ENCODE results near the gene MACROD2.

The MACROD2 gene

DNA sequence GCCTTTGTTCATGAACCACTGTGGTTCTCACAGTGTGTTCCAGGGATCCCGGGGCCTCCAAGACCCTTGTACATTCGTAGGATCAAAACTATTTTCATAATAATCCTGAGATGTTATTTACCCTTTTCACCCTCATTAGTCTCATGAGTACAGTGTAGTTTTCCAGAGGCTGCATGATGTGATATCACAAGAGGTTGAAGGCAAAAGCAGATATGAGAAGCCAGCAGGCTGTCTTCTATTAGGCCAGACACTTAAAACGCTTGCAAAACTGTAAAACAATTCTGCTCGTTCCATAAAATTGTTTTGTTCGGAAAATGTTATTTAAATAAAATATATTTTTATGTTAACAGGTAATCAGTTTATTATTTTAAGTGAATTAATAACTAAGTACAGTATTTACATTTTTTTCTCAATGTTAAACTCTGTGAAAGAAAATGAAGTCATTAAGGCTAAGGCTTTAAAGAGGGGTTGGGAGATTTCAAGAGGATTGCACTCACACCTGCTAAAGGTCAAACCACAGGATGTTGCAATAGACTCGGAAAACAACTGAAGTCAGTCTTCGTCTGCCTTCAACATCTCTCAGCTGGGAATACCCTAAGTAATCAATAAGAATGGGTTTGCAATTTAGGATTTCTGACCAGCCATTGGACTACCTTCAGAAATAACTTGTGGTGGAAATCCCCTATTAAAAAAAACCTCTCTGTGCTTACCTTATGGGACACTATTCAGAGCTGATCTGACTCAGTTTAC, 2103.7 kb downstream of the MACROD2 start:
- Mint-ChIP-seq H3K4me3 (no peak overlapping the region), H3K27ac (no peak overlapping the region), H3K36me3 (ENCODE audit: low read depth) (no peaks in the 10 kb centered on the region), H3K27me3 (ENCODE audit: low read depth) (no peaks in the 10 kb centered on the region), H3K4me1 (ENCODE audit: low read depth) (no peaks in the 10 kb centered on the region), H3K9me3 (peaks cover 8% of the 10 kb centered on the region)

GRCh38 chr20:16100111-16100510, 2104.8 kb downstream of the MACROD2 start:
- H3K27ac Mint-ChIP-seq: no peak overlapping the region
- H3K27me3 Mint-ChIP-seq (ENCODE audit: low read depth): no peaks in the 10 kb centered on the region
- H3K4me1 Mint-ChIP-seq (ENCODE audit: low read depth): no peaks in the 10 kb centered on the region
- H3K36me3 Mint-ChIP-seq (ENCODE audit: low read depth): no peaks in the 10 kb centered on the region
- no peak overlapping the region for H3K4me3 Mint-ChIP-seq
- peaks cover 8% of the 10 kb centered on the region for H3K9me3 Mint-ChIP-seq

DNA sequence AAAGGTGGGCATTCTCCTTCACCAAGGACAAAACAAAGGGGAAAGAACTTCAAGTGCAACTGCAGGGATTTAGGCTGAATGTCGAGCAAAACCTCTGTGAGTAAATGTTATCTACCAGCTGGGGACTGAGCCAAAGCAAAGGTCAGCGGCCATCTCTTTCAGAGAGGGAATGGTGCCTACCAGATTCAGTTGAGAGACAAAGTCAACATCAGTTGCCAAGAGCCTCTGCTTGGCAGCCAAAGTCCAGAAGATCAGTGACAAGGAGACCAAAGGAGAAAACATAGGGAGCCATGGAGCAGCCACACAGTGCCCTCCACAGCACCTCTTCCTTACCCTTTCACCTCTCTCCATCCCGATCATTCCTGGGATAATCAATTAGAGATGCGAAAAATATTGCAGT, 2105.5 kb downstream of the MACROD2 start:
- Mint-ChIP-seq H3K9me3 (peaks cover 11% of the 10 kb centered on the region), H3K4me3 (no peak overlapping the region), H3K36me3 (ENCODE audit: low read depth) (no peaks in the 10 kb centered on the region), H3K27me3 (ENCODE audit: low read depth) (no peaks in the 10 kb centered on the region), H3K27ac (no peak overlapping the region), H3K4me1 (ENCODE audit: low read depth) (no peaks in the 10 kb centered on the region)
